Activated CD8-positive, alpha-beta memory T cell treated with anti-CD3 and anti-CD28 coated beads for 24 hours (primary cell): Measurements from ENCODE around the gene DLG1.

Experiments
- DNase-seq: peaks from one replicate; pipeline ENCODE4 v3.0.0-alpha.2; 2020

Gene DLG1

GRCh38 chr3:197168063-197168462 is 130.3 kb downstream of the DLG1 start:
- DNase-seq: no peak

GRCh38 chr3:197167549-197167948 is 130.9 kb downstream of the DLG1 start:
- DNase-seq: no peak

- DNase-seq: no peak
Observed at GRCh38 chr3:197165890-197166289, 132.5 kb downstream of the DLG1 start.

DNA sequence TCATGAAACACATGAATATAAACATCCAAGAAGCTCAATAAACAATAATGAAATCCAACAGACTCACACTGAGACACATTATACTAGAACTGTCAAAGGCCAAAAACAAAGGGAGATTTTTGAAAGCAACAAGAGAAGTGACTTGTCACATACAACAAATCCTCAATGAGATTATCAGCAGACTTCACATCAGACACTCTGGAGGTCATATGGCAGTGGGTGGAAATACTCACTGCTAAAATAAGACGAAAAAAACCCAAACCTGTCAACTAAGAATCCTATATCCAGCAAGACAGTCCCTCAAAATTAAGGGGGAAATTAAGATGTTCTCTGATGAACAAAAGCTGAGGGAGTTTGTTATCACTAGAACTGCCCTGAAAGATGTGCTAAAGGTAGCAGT is 143.4 kb downstream of the DLG1 start:
- DNase-seq: no peak

GRCh38 chr3:197151580-197151979 is 146.8 kb downstream of the DLG1 start:
- no peak for DNase-seq

DNA sequence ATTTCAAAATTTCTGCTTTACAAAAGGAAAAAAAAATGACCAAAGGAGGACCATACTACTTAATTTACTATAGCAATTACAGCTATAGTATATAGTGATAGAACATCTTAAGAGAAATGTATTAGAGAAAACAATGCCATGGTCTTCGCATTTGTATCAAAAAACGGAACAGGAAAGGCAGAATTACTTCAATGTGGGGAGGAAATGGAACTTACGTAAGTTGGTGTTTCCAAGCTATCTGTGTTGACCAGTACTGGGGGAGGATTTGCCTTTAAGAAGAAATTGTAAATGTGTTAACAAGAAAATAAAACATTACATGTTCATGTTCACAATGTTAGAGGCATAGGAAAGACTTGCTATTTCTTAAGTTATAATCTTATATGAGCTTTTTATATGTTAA is 148.9 kb downstream of the DLG1 start:
- DNase-seq: no peak

- no peak for DNase-seq
Observed at GRCh38 chr3:197144188-197144587, 154.2 kb downstream of the DLG1 start.

- no peak for DNase-seq
Observed at GRCh38 chr3:197139586-197139985, 158.8 kb downstream of the DLG1 start.

DNA sequence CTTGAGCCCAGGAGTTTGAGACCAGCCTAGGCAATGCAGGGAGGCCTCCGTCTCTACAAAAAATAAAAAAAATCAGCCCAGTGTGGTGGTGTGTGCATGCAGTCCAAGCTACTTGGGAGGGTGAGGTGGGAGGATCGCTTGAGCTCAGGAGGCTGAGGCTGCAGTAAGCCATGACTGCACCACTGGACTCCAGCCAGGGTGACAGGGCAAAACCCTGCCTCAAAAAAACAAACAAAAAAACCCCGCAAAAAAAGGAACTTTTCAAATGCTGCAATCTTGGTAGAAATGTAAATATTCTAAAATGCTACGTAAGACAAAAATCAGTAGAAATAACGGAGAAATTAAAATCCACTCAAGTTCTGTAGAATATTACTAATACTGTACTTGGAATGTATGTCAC is 160.7 kb downstream of the DLG1 start:
- no peak for DNase-seq

GRCh38 chr3:197136744-197137143 is 161.7 kb downstream of the DLG1 start:
- DNase-seq: no peak

DNA sequence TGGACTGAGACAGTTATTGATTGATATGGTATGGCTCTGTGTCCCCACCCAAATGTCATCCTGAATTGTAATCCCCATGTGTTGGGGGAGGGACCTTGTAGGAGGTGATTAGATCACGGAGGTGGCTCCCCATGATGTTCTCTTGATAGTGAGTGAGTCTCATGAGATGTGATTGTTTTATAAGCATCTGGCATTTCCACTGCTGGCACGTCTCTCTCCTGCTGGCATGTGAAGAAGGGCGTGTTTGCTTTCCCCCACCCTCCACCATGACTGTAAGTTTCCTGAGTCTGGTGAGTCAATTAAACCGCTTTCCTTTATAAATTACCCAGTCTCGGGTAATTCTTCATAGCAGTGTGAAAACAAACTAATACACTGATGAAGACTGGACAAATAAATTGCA is 163.2 kb downstream of the DLG1 start:
- no peak for DNase-seq

- no peak for DNase-seq
Observed at GRCh38 chr3:197132916-197133530, 165.4 kb downstream of the DLG1 start.

DNA sequence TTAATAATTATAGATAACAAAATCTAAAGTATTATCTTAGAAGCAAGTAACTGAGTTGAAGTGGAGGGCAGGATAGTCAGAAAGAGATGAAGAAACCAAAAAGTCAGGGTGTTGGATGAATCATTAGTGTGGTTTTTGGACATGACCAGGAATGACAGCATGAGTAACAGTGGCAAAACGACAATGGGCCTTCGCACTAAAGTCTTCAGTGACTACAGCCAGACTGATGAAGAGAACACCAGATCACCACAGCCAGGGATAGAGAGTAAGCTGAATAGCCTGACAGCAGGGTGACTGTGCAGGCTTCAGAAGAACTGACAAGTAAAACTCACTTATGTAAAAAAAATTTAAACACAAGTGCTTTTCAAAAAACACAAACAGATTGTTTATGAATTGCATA is 172.8 kb downstream of the DLG1 start:
- no peak for DNase-seq

DNA sequence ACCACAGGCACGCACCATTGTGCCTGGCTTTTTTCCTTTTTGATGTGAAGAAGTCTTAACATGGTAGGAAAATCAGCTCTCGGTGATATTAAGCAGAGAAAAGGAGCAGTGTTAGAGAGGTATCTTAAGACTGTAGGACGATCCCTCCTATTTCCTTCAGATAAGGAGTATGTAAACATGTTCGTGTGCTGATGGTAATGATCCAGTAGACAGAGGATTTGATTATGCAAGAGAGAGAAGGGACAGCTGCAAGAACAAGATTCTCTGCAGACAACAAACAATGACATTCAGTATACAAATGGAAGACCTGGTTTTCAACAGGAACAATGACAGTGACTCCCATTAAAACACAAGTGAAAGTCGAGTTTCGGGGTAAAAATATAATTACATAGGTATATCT is 173.7 kb downstream of the DLG1 start:
- DNase-seq: no peak

- DNase-seq: no peak
Observed at GRCh38 chr3:197122394-197122793, 176.0 kb downstream of the DLG1 start.

DNA sequence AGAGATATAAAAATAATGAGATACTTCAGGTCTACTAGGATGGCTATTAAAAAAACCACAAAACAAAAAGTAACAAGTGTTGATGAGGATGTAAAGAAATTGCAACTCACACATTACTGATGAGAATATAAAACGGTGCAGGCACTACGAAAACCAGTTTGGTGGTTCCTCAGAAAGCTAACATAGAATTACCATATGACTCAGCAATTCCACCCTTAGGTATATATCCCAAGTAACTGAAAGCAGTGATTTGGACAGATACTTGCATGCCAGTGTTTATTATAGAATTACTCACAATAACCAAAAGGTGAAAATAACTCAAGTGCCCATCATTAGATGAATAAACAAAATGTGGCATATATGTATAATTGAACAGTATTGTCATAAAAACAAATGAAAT is 181.3 kb downstream of the DLG1 start:
- DNase-seq: no peak

DNA sequence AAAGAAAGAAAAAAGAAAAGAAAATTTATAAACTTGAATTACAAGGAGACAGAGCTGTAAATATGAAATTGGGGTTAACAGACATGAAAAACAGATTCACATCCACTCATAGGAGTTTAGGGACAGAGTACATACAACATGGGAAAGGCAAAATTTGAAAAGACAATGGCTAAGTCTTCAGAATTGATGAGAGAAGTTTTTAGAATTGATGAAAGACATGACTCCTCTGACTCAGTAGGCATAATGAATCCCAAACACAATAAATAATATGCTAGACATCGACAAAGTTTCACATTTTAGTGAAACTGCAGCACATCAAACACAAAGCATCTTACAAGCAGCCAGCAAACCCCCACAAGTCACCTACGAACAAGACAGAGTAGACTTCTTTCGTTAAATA is 184.4 kb downstream of the DLG1 start:
- DNase-seq: no peak

GRCh38 chr3:197111685-197112084 is 186.7 kb downstream of the DLG1 start:
- DNase-seq: no peak

- DNase-seq: no peak
Observed at GRCh38 chr3:197105786-197106185, 192.6 kb downstream of the DLG1 start.

- DNase-seq: no peak
Observed at GRCh38 chr3:197104738-197105137, 193.7 kb downstream of the DLG1 start.

- DNase-seq: no peak
Observed at GRCh38 chr3:197103766-197104165, 194.6 kb downstream of the DLG1 start.

- DNase-seq: no peak
Observed at GRCh38 chr3:197093871-197094270, 204.5 kb downstream of the DLG1 start.

DNA sequence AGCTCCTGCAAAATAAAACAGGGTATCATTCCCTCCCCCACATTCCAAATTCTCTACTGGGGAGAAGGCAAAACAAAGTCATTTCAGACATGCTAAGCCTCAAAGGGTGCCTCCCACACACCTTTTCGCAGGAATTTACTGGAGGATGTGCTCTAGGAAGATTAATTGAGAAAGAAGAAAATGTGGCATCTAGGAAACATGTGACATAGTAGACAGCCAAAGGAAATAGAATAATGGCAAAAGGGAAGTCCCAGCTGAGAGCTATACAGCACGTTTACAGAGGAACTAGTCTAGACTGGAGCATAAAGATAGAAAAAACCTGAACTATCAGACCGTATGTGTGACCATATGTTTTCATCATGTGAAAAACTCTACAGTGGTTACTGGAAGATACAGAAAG is 210.0 kb downstream of the DLG1 start:
- DNase-seq: no peak

- no peak for DNase-seq
Observed at GRCh38 chr3:197085137-197085536, 213.3 kb downstream of the DLG1 start.

- DNase-seq: no peak
Observed at GRCh38 chr3:197083486-197083885, 214.9 kb downstream of the DLG1 start.

- DNase-seq: no peak
Observed at GRCh38 chr3:197082871-197083270, 215.5 kb downstream of the DLG1 start.
